SK-N-SH treated with all-trans-retinoic acid at 6 μM for 48 hours (cell line): Measurements from ENCODE around the gene HPCAL4.

Experiments used
- ATAC-seq: fragments of 200-7000 bp; cut with Tn5 transposase; 3 replicates; pipeline ENCODE4 v1.9.1; 2020; ENCODE audit warnings: mild to moderate bottlenecking, moderate library complexity
- ARNTL ChIP-seq: fragments of 450-650 bp; formaldehyde crosslinking; IDR thresholded peaks from 2 replicates; pipeline ENCODE4 v1.5.0; 2020; ENCODE audit warnings: low read depth, mild to moderate bottlenecking, moderate library complexity, borderline replicate concordance
- BACH2 ChIP-seq: fragments of 250-450 bp; sonication (Bioruptor Pico); IDR thresholded peaks from 2 replicates; pipeline ENCODE4 v1.9.0; 2021; ENCODE audit warnings: mild to moderate bottlenecking, borderline replicate concordance
- CREB5 ChIP-seq: fragments of 250-450 bp; sonication (Bioruptor Pico); IDR thresholded peaks from 2 replicates; pipeline ENCODE4 v1.5.1; 2020; ENCODE audit warnings: low read depth, mild to moderate bottlenecking, moderate library complexity
- CSDC2 ChIP-seq: fragments of 250-450 bp; sonication (Bioruptor Pico); IDR thresholded peaks from 2 replicates; pipeline ENCODE4 v1.5.0; 2020; ENCODE audit warnings: mild to moderate bottlenecking, moderate library complexity
- CSRNP3 ChIP-seq: fragments of 250-450 bp; sonication (Bioruptor Pico); IDR thresholded peaks from 2 replicates; pipeline ENCODE4 v1.5.1; 2021; ENCODE audit warnings: mild to moderate bottlenecking, moderate library complexity
- ESRRG ChIP-seq: fragments of 250-450 bp; sonication (Bioruptor Pico); IDR thresholded peaks from 2 replicates; pipeline ENCODE4 v1.6.1; 2021; ENCODE audit warnings: mild to moderate bottlenecking
- GLIS3 ChIP-seq: fragments of 250-450 bp; sonication (Bioruptor Pico); IDR thresholded peaks from 2 replicates; pipeline ENCODE4 v1.5.0; 2020; ENCODE audit warnings: mild to moderate bottlenecking, moderate library complexity
- ISL1 ChIP-seq: fragments of 250-450 bp; sonication (Bioruptor Pico); IDR thresholded peaks from 2 replicates; pipeline ENCODE4 v2.1.2; 2022; ENCODE audit warnings: mild to moderate bottlenecking, moderate library complexity
- PATZ1 ChIP-seq: fragments of 250-450 bp; sonication (Bioruptor Pico); IDR thresholded peaks from 2 replicates; pipeline ENCODE4 v1.8.0; 2020; ENCODE audit warnings: mild to moderate bottlenecking, moderate library complexity, borderline replicate concordance
- POU6F1 ChIP-seq: fragments of 250-450 bp; sonication (Bioruptor Pico); IDR thresholded peaks from 2 replicates; pipeline ENCODE4 v1.8.0; 2021; ENCODE audit warnings: low read depth, mild to moderate bottlenecking, moderate library complexity, borderline replicate concordance
- PPARA ChIP-seq: fragments of 250-450 bp; sonication (Bioruptor Pico); IDR thresholded peaks from 2 replicates; pipeline ENCODE4 v1.5.0; 2020; ENCODE audit warnings: mild to moderate bottlenecking, borderline replicate concordance
- RARB ChIP-seq: fragments of 250-450 bp; sonication (Bioruptor Pico); IDR thresholded peaks from 2 replicates; pipeline ENCODE4 v1.8.0; 2021; ENCODE audit warnings: mild to moderate bottlenecking, moderate library complexity
- SNAI2 ChIP-seq: fragments of 250-450 bp; sonication (Bioruptor Pico); IDR thresholded peaks from 2 replicates; pipeline ENCODE4 v1.5.0; 2020; ENCODE audit warnings: mild to moderate bottlenecking, moderate library complexity
- TCF4 ChIP-seq: fragments of 250-450 bp; sonication (Bioruptor Pico); IDR thresholded peaks from 2 replicates; pipeline ENCODE4 v1.8.0; 2021; ENCODE audit warnings: mild to moderate bottlenecking, moderate library complexity, borderline replicate concordance
- TOX ChIP-seq: fragments of 250-450 bp; sonication (Bioruptor Pico); IDR thresholded peaks from 2 replicates; pipeline ENCODE4 v1.8.0; 2021; ENCODE audit warnings: mild to moderate bottlenecking, moderate library complexity, borderline replicate concordance
- ZC3H10 ChIP-seq: fragments of 250-450 bp; sonication (Bioruptor Pico); IDR thresholded peaks from 2 replicates; pipeline ENCODE4 v1.5.1; 2021; ENCODE audit warnings: mild to moderate bottlenecking, moderate library complexity
- ZFP3 ChIP-seq: fragments of 250-450 bp; sonication (Bioruptor Pico); IDR thresholded peaks from 2 replicates; pipeline ENCODE4 v1.5.0; 2020; ENCODE audit warnings: mild to moderate bottlenecking, moderate library complexity
- ZNF565 ChIP-seq: fragments of 450-650 bp; formaldehyde crosslinking; conservative IDR thresholded peaks from 2 replicates; pipeline ENCODE4 v1.5.0; 2020; ENCODE audit warnings: low read depth, mild to moderate bottlenecking, moderate library complexity
- ZNF70 ChIP-seq: fragments of 450-650 bp; formaldehyde crosslinking; IDR thresholded peaks from 2 replicates; pipeline ENCODE4 v1.5.0; 2020; ENCODE audit warnings: mild to moderate bottlenecking, moderate library complexity
- ZNF8 ChIP-seq: fragments of 450-650 bp; formaldehyde crosslinking; IDR thresholded peaks from 2 replicates; pipeline ENCODE4 v1.5.0; 2020; ENCODE audit warnings: mild to moderate bottlenecking, moderate library complexity

The HPCAL4 gene

GRCh38 chr1:39701049-39701439, 9.8 kb upstream of the HPCAL4 start:
- ATAC-seq, result no peak
- no peak for TF ChIP-seq ZNF565 (CRISPR knock-in tag)
- TF ChIP-seq, all 23 proteins: peak for 0

GRCh38 chr1:39700348-39700747, 9.1 kb upstream of the HPCAL4 start:
- TF ChIP-seq BACH2 (CRISPR knock-in tag) (no peak), ZFP3 (CRISPR knock-in tag) (no peak)
- no peak for ATAC-seq

GRCh38 chr1:39699419-39699818, 8.2 kb upstream of the HPCAL4 start:
- no peak for TF ChIP-seq ZNF565 (CRISPR knock-in tag)
- TF ChIP-seq CSDC2 (CRISPR knock-in tag), result no peak
- no peak for TF ChIP-seq PPARA (CRISPR knock-in tag)
- no peak for TF ChIP-seq PATZ1 (CRISPR knock-in tag)
- no peak for TF ChIP-seq ZC3H10 (CRISPR knock-in tag)
- no peak for TF ChIP-seq SNAI2 (CRISPR knock-in tag)
- no peak for TF ChIP-seq ZFP3 (CRISPR knock-in tag)
- TF ChIP-seq ARNTL (CRISPR knock-in tag), result no peak
- TF ChIP-seq CSRNP3 (CRISPR knock-in tag), result no peak
- no peak for TF ChIP-seq GLIS3 (CRISPR knock-in tag)
- TF ChIP-seq ISL1 (CRISPR knock-in tag), result no peak
- TF ChIP-seq RARB (CRISPR knock-in tag), result no peak
- no peak for ATAC-seq

- TF ChIP-seq RARB (CRISPR knock-in tag) (no peak), ZFP3 (CRISPR knock-in tag) (no peak), GLIS3 (CRISPR knock-in tag) (no peak), ZNF565 (CRISPR knock-in tag) (no peak), TOX (CRISPR knock-in tag) (no peak), ZNF70 (no peak), PATZ1 (CRISPR knock-in tag) (no peak), TCF4 (CRISPR knock-in tag) (no peak), ISL1 (CRISPR knock-in tag) (no peak), SNAI2 (CRISPR knock-in tag) (no peak), ZNF8 (CRISPR knock-in tag) (no peak), CREB5 (CRISPR knock-in tag) (no peak), POU6F1 (no peak), PPARA (CRISPR knock-in tag) (no peak), ESRRG (CRISPR knock-in tag) (no peak), ARNTL (CRISPR knock-in tag) (no peak), CSDC2 (CRISPR knock-in tag) (no peak)
- ATAC-seq, result no peak
Measured at GRCh38 chr1:39698568-39698967, 7.3 kb upstream of the HPCAL4 start.
